ENCODE data around the gene UTP20.
"Not testable (repeated sequence)": the region's sequence is repeated elsewhere in the genome, so short reads cannot be mapped to it uniquely, and the experiment has no call there.

Gene UTP20

GRCh38 chr12:101327546-101327945, 47.6 kb downstream of the UTP20 start:
- DNase-seq (ENCODE audit: low read depth) = no peak

GRCh38 chr12:101328917-101329316, 49.0 kb downstream of the UTP20 start:
- no peak for DNase-seq (ENCODE audit: low read depth)

GRCh38 chr12:101330631-101331030, 50.7 kb downstream of the UTP20 start:
- DNase-seq (ENCODE audit: low read depth) = no peak

- no peak for DNase-seq (ENCODE audit: low read depth)
Measured at GRCh38 chr12:101336437-101336836, 56.5 kb downstream of the UTP20 start.

- DNase-seq (ENCODE audit: low read depth) = no peak
Measured at GRCh38 chr12:101338087-101338486, 58.2 kb downstream of the UTP20 start.

- DNase-seq (ENCODE audit: low read depth) = no peak
Measured at GRCh38 chr12:101343893-101344292, 64.0 kb downstream of the UTP20 start.

GRCh38 chr12:101351682-101352081, 71.8 kb downstream of the UTP20 start:
- DNase-seq (ENCODE audit: low read depth) = no peak

- no peak for DNase-seq (ENCODE audit: low read depth)
Measured at GRCh38 chr12:101356794-101357193, 76.9 kb downstream of the UTP20 start.

GRCh38 chr12:101361455-101361854, 81.5 kb downstream of the UTP20 start:
- DNase-seq (ENCODE audit: low read depth) = no peak

- DNase-seq (ENCODE audit: low read depth) = no peak
Measured at GRCh38 chr12:101368016-101368415, 88.1 kb downstream of the UTP20 start.

- no peak for DNase-seq (ENCODE audit: low read depth)
Measured at GRCh38 chr12:101372431-101372830, 92.5 kb downstream of the UTP20 start.

GRCh38 chr12:101375573-101375972, 95.7 kb downstream of the UTP20 start:
- DNase-seq (ENCODE audit: low read depth) = no peak

GRCh38 chr12:101379149-101379548, 99.2 kb downstream of the UTP20 start:
- no peak for DNase-seq (ENCODE audit: low read depth)

- DNase-seq (ENCODE audit: low read depth) = not testable (repeated sequence)
Measured at GRCh38 chr12:101391181-101391580, 111.3 kb downstream of the UTP20 start.

- peak; percentile 9 for DNase-seq (ENCODE audit: low read depth)
Measured at GRCh38 chr12:101407049-101407435, 127.1 kb downstream of the UTP20 start.

GRCh38 chr12:101407436-101408345, 127.8 kb downstream of the UTP20 start, which contains the start of gene ARL1:
TSS of gene ARL1 (minus strand) at chr12:101407772. CDS start at chr12:101407645, 127 bp downstream.
- DNase-seq (ENCODE audit: low read depth) = peak; percentile 77

GRCh38 chr12:101410169-101410568, 130.3 kb downstream of the UTP20 start:
- not testable (repeated sequence) for DNase-seq (ENCODE audit: low read depth)

GRCh38 chr12:101414533-101415119, 134.7 kb downstream of the UTP20 start:
- DNase-seq (ENCODE audit: low read depth) = no peak

- DNase-seq (ENCODE audit: low read depth) = no peak
Measured at GRCh38 chr12:101415228-101415627, 135.3 kb downstream of the UTP20 start.

GRCh38 chr12:101422066-101422465, 142.2 kb downstream of the UTP20 start:
- not testable (repeated sequence) for DNase-seq (ENCODE audit: low read depth)

GRCh38 chr12:101424620-101425019, 144.7 kb downstream of the UTP20 start:
- no peak for DNase-seq (ENCODE audit: low read depth)

- no peak for DNase-seq (ENCODE audit: low read depth)
Measured at GRCh38 chr12:101430456-101430855, 150.6 kb downstream of the UTP20 start.

- DNase-seq (ENCODE audit: low read depth) = no peak
Measured at GRCh38 chr12:101436136-101436535, 156.2 kb downstream of the UTP20 start.

All from stimulated activated CD8-positive, alpha-beta memory T cell treated with anti-CD3 and anti-CD28 coated beads, Interleukin-7, amount 100 ng/mL, for 24 hours (primary cell).